GM23338 (cell line): ENCODE measurements around the gene CD47. TPM values are rescaled to one million over a fixed set of nuclear protein-coding genes. Genes with fewer than 3 reads are reported as not detected.

Source experiments
- ATAC-seq: fragments of 200-7000 bp; cut with Tn5 transposase; 3 replicates; pipeline ENCODE4 v1.9.1; 2020
- DNase-seq: peaks from one replicate; pipeline ENCODE4 v3.0.0-alpha.2; 2015; ENCODE audit warnings: low spot score
- H2AFZ ChIP-seq: fragments of 200-600 bp; sonication (generic); 2 replicates; pipeline ENCODE4 v1.8.0; 2016; ENCODE audit warnings: antibody characterized with exemption, mild to moderate bottlenecking, moderate library complexity
- H3F3A ChIP-seq: fragments of 200-600 bp; sonication (generic); replicated peaks from 2 replicates; pipeline ENCODE4 v1.8.0; 2017; ENCODE audit warnings: antibody characterized with exemption, mixed run types, low read depth
- H3K27ac ChIP-seq: fragments of 200-600 bp; sonication (generic); 2 replicates; pipeline ENCODE4 v1.6.1; 2016; ENCODE audit warnings: low read depth
- H3K27me3 ChIP-seq: fragments of 200-600 bp; sonication (generic); 2 replicates; pipeline ENCODE4 v1.8.0; 2016; ENCODE audit warnings: mild to moderate bottlenecking, mixed run types, moderate library complexity; ENCODE audit not compliant: insufficient read depth
- H3K36me3 ChIP-seq: fragments of 200-600 bp; sonication (generic); 2 replicates; pipeline ENCODE4 v1.8.0; 2016; ENCODE audit warnings: mild to moderate bottlenecking; ENCODE audit not compliant: insufficient read depth
- H3K4me1 ChIP-seq: fragments of 200-600 bp; sonication (generic); 2 replicates; pipeline ENCODE4 v1.8.0; 2016; ENCODE audit warnings: mild to moderate bottlenecking, moderate library complexity; ENCODE audit not compliant: insufficient read depth
- H3K4me2 ChIP-seq: fragments of 200-600 bp; sonication (generic); 2 replicates; pipeline ENCODE4 v1.7.1; 2017; ENCODE audit warnings: mixed run types
- H3K4me3 ChIP-seq: fragments of 200-600 bp; sonication (generic); 2 replicates; pipeline ENCODE4 v1.6.1; 2016; ENCODE audit warnings: mixed run types
- H3K79me2 ChIP-seq: fragments of 200-600 bp; sonication (generic); replicated peaks from 2 replicates; pipeline ENCODE4 v1.8.0; 2017; ENCODE audit warnings: mild to moderate bottlenecking; ENCODE audit not compliant: insufficient read depth
- H3K9me2 ChIP-seq: fragments of 200-600 bp; sonication (generic); 2 replicates; pipeline ENCODE4 v1.8.0; 2017; ENCODE audit not compliant: insufficient read depth
- H4K20me1 ChIP-seq: fragments of 200-600 bp; sonication (generic); replicated peaks from 2 replicates; pipeline ENCODE4 v1.8.0; 2017; ENCODE audit warnings: mild to moderate bottlenecking; ENCODE audit not compliant: insufficient read depth
- H3K27ac Mint-ChIP-seq: 2 replicates; pipeline ENCODE4 v1.8.0; 2020; ENCODE audit warnings: inconsistent platforms, mild to moderate bottlenecking, moderate library complexity, mixed read lengths
- H3K27me3 Mint-ChIP-seq: 3 replicates; pipeline ENCODE4 v1.8.0; 2022; ENCODE audit warnings: low read depth, mild to moderate bottlenecking, moderate library complexity, mixed read lengths, inconsistent platforms; ENCODE audit not compliant: insufficient read depth, poor library complexity
- H3K36me3 Mint-ChIP-seq: 3 replicates; pipeline ENCODE4 v1.8.0; 2021; ENCODE audit warnings: low read depth, mild to moderate bottlenecking, inconsistent platforms, moderate library complexity, mixed read lengths
- H3K4me1 Mint-ChIP-seq: 3 replicates; pipeline ENCODE4 v1.8.0; 2020; ENCODE audit warnings: mild to moderate bottlenecking, inconsistent platforms, mixed read lengths
- H3K4me3 Mint-ChIP-seq: 3 replicates; pipeline ENCODE4 v1.8.0; 2021; ENCODE audit warnings: moderate library complexity, mild to moderate bottlenecking, inconsistent platforms, mixed read lengths
- H3K9me3 Mint-ChIP-seq: 3 replicates; pipeline ENCODE4 v1.8.0; 2020; ENCODE audit warnings: moderate library complexity, mild to moderate bottlenecking, inconsistent platforms, mixed read lengths
- CTCF ChIP-seq, 2 experiments: fragments of 200-600 bp in 1 of 2; sonication (generic) in 1 of 2; conservative IDR thresholded peaks; 2 replicates each; pipeline versions ENCODE4 v1.5.1 to v1.6.1; 2016 to 2017; ENCODE audit warnings: antibody characterized with exemption in 2 of 2, low read depth in 2 of 2, mild to moderate bottlenecking in 2 of 2, moderate library complexity in 1 of 2
- EZH2 ChIP-seq: fragments of 200-600 bp; sonication (generic); IDR thresholded peaks from one replicate; pipeline ENCODE4 v1.8.0; 2017; ENCODE audit warnings: antibody characterized with exemption, mild to moderate bottlenecking, low read depth; ENCODE audit not compliant: unreplicated experiment
- EZH2phosphoT487 ChIP-seq: fragments of 200-600 bp; sonication (generic); IDR thresholded peaks from one replicate; pipeline ENCODE4 v1.8.1; 2018; ENCODE audit warnings: antibody characterized with exemption; ENCODE audit not compliant: unreplicated experiment
- NANOG ChIP-seq: IDR thresholded peaks from 2 replicates; pipeline ENCODE4 v1.6.1; 2016; ENCODE audit warnings: antibody characterized with exemption, borderline replicate concordance
- POLR2AphosphoS5 ChIP-seq: IDR thresholded peaks from 2 replicates; pipeline ENCODE4 v1.6.1; 2016; ENCODE audit warnings: antibody characterized with exemption, low read depth
- STAT1 ChIP-seq: IDR thresholded peaks from one replicate; pipeline ENCODE4 v1.6.1; 2016; ENCODE audit warnings: antibody characterized with exemption; ENCODE audit not compliant: unreplicated experiment
- ZNF331 ChIP-seq: fragments of 250-450 bp; sonication (Bioruptor Pico); IDR thresholded peaks from 2 replicates; pipeline ENCODE4 v1.5.0; 2020; ENCODE audit warnings: low read depth, mild to moderate bottlenecking, moderate library complexity
- ZNF462 ChIP-seq: fragments of 250-450 bp; sonication (Bioruptor Pico); IDR thresholded peaks from 2 replicates; pipeline ENCODE4 v1.5.0; 2020; ENCODE audit warnings: mild to moderate bottlenecking, moderate library complexity
- polyA plus RNA-seq: library from polyadenylated mRNA; unstranded; fragments of >200 nt; fragmentation: Nextera tagmentation; extraction: Ambion mirVana; gene quantifications from 2 replicates; pipeline ENCODE4 v1.2.1, GENCODE V29; 2016
- total RNA-seq: library from RNA; depleted of rRNA; stranded (reverse); fragments of >200 nt; shearing (Covaris generic); gene quantifications from 2 replicates; pipeline ENCODE4 v1.2.3, GENCODE V29; 2014
- TF ChIP-seq, protein P1 (sequence below): IDR thresholded peaks from 2 replicates; pipeline ENCODE4 v1.6.1; 2016; ENCODE audit warnings: antibody characterized with exemption

Gene CD47
- total and polyA plus RNA-seq, 2 experiments from 2014 or later, result 22.1 to 26.9 TPM

DNA sequence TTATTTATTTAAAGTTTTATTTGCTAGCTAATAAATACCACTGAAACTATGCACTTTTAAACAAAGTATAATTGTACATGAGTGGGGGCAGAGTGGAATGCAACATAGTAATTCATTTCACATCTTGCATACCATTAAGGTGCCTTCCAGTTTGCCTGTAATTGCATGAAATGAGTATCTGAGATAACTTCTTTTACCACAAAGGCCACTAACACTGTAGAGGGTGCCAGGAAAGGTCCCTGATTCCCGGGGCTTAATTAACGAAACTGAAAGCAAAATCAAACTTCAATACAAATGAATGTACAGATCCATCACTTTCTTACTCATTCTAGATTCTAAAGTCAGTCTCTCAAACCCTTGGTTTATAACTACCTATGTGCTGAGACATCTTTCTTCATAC, 2.1 kb downstream of the CD47 start (continued):
- no peak for TF ChIP-seq ZNF462
- TF ChIP-seq EZH2phosphoT487, result no peak
- no peak for TF ChIP-seq NANOG
- no peak for TF ChIP-seq ZNF331 (CRISPR knock-in tag)
- no peak for TF ChIP-seq EZH2
- TF ChIP-seq POLR2AphosphoS5, result no peak
- TF ChIP-seq, protein P1, sequence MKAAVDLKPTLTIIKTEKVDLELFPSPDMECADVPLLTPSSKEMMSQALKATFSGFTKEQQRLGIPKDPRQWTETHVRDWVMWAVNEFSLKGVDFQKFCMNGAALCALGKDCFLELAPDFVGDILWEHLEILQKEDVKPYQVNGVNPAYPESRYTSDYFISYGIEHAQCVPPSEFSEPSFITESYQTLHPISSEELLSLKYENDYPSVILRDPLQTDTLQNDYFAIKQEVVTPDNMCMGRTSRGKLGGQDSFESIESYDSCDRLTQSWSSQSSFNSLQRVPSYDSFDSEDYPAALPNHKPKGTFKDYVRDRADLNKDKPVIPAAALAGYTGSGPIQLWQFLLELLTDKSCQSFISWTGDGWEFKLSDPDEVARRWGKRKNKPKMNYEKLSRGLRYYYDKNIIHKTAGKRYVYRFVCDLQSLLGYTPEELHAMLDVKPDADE, result no peak

GRCh38 chr3:108088146-108088545, 2.7 kb downstream of the CD47 start:
- no peaks in the 10 kb centered on the region for H3K9me2 ChIP-seq
- Mint-ChIP-seq H3K4me1 (peaks cover 2% of the 10 kb centered on the region; the same call in 2 of the 3 replicates), H3K27ac (no peak overlapping the region), H3K27me3 (peaks cover 24% of the 10 kb centered on the region), H3K36me3 (no peaks in the 10 kb centered on the region; the same call in 1 of the 3 replicates), H3K9me3 (peaks cover 5% of the 10 kb centered on the region; the same call in 2 of the 3 replicates), H3K4me3 (no peak overlapping the region)
- no peak overlapping the region for H3K27ac ChIP-seq
- DNase-seq (no peak), ATAC-seq (no peak)
- no peaks in the 10 kb centered on the region for H3K36me3 ChIP-seq
- no peaks in the 10 kb centered on the region for H3F3A ChIP-seq
- H3K79me2 ChIP-seq, result no peaks in the 10 kb centered on the region; the same call in none of the 2 replicates
- H3K4me3 ChIP-seq, result no peak overlapping the region
- H3K27me3 ChIP-seq, result peaks cover 36% of the 10 kb centered on the region
- no peak overlapping the region for H2AFZ ChIP-seq
- no peak overlapping the region for H3K4me2 ChIP-seq
- H4K20me1 ChIP-seq, result no peaks in the 10 kb centered on the region
- H3K4me1 ChIP-seq, result no peaks in the 10 kb centered on the region
- TF ChIP-seq ZNF331 (CRISPR knock-in tag), result no peak
- no peak for TF ChIP-seq CTCF (conservative IDR thresholded peaks at IDR 0.05; ENCODE audit: low read depth in 2 of 2)
- TF ChIP-seq STAT1, result no peak
- TF ChIP-seq EZH2phosphoT487, result no peak
- no peak for TF ChIP-seq POLR2AphosphoS5
